Measurements from ENCODE around the gene AKAP12. TPM values are rescaled to one million over a fixed set of nuclear protein-coding genes. Genes with fewer than 3 reads are reported as not detected.

The AKAP12 gene
- total RNA-seq, 4 donors from 2014 or later, result 25.7 to 61.7 (median 53.1) TPM

GRCh38 chr6:151372164-151372563, 132.4 kb downstream of the AKAP12 start:
- 78 to 89% methylated on average over 5 of the region's 5 CpGs for WGBS, 2 donors (ENCODE audit: low coverage in 1 of 2)
- no peaks in the 10 kb centered on the region for H3K9me3 ChIP-seq
- no peak overlapping the region for H3K27ac ChIP-seq
- peaks cover 0 to 9% (median 1%) of the 10 kb centered on the region in 4 donors for H3K4me1 ChIP-seq
- intact Hi-C loops (cut with DNase I; ENCODE audit: low total_unique reads), result loop anchor here (5.0 kb wide), 1 partner anchor 1620 kb away; no protein-coding TSS in a partner anchor
- no peak for TF ChIP-seq POLR2A (IDR thresholded peaks at IDR 0.05)
- TF ChIP-seq EP300 (IDR thresholded peaks at IDR 0.05; ENCODE audit: low read depth), result no peak
- no peak for TF ChIP-seq CTCF (IDR thresholded peaks at IDR 0.05)
- TF ChIP-seq POLR2AphosphoS5 (IDR thresholded peaks at IDR 0.05), result no peak
- H3K4me3 ChIP-seq, result no peak overlapping the region
- DNase-seq, result no peak
- no peaks in the 10 kb centered on the region for H3K27me3 ChIP-seq
- H3K36me3 ChIP-seq, result peaks cover 0 to 8% (median 0%) of the 10 kb centered on the region in 4 donors
- in situ Hi-C loops (cut with MboI; ENCODE audit: low pct_ligation_motif_present in 1 of 4, low pct_unique_long_range_greater_than_20kb in 1 of 4, low sequenced_read_pairs in 3 of 4), result no loop called here

- Histone ChIP-seq H3K27ac (peak overlapping the region in 1 of 4 donors; percentile 3), H3K4me1 (peaks cover 0 to 9% (median 1%) of the 10 kb centered on the region in 4 donors), H3K4me3 (no peak overlapping the region), H3K27me3 (no peaks in the 10 kb centered on the region), H3K36me3 (peaks cover 0 to 8% (median 0%) of the 10 kb centered on the region in 4 donors), H3K9me3 (no peaks in the 10 kb centered on the region)
- intact Hi-C loops (cut with DNase I; ENCODE audit: low total_unique reads) (loop anchor here (5.0 kb wide), 1 partner anchor 1622 kb away; no protein-coding TSS in a partner anchor), in situ Hi-C loops (cut with MboI; ENCODE audit: low pct_ligation_motif_present in 1 of 4, low pct_unique_long_range_greater_than_20kb in 1 of 4, low sequenced_read_pairs in 3 of 4) (no loop called here)
- WGBS, 2 donors (ENCODE audit: low coverage in 1 of 2), result 81 to 96% methylated on average over 3 to 5 of the region's 5 CpGs
- DNase-seq, result no peak
- TF ChIP-seq CTCF (IDR thresholded peaks at IDR 0.05) (no peak), POLR2A (IDR thresholded peaks at IDR 0.05) (no peak), EP300 (IDR thresholded peaks at IDR 0.05; ENCODE audit: low read depth) (no peak), POLR2AphosphoS5 (IDR thresholded peaks at IDR 0.05) (no peak)
Measured at GRCh38 chr6:151374036-151374683, 134.4 kb downstream of the AKAP12 start.

GRCh38 chr6:151375833-151376232, 136.1 kb downstream of the AKAP12 start:
- H3K9me3 ChIP-seq, result no peaks in the 10 kb centered on the region
- no peak for TF ChIP-seq POLR2A (IDR thresholded peaks at IDR 0.05)
- no peak for TF ChIP-seq CTCF (IDR thresholded peaks at IDR 0.05)
- no peak for TF ChIP-seq POLR2AphosphoS5 (IDR thresholded peaks at IDR 0.05)
- no peak for TF ChIP-seq EP300 (IDR thresholded peaks at IDR 0.05; ENCODE audit: low read depth)
- H3K27ac ChIP-seq, result no peak overlapping the region
- H3K27me3 ChIP-seq, result no peaks in the 10 kb centered on the region
- no peak for DNase-seq
- H3K36me3 ChIP-seq, result peaks cover 0 to 8% (median 0%) of the 10 kb centered on the region in 4 donors
- in situ Hi-C loops (cut with MboI; ENCODE audit: low pct_ligation_motif_present in 1 of 4, low pct_unique_long_range_greater_than_20kb in 1 of 4, low sequenced_read_pairs in 3 of 4) (no loop called here), intact Hi-C loops (cut with DNase I; ENCODE audit: low total_unique reads) (no loop called here)
- H3K4me1 ChIP-seq, result peaks cover 4 to 17% (median 7%) of the 10 kb centered on the region in 4 donors
- WGBS, 2 donors (ENCODE audit: low coverage in 1 of 2), result 93 to 95% methylated on average over 2 of the region's 2 CpGs
- no peak overlapping the region for H3K4me3 ChIP-seq

- WGBS, 2 donors (ENCODE audit: low coverage in 1 of 2), result 57 to 66% methylated on average over 1 of the region's 1 CpG
- peaks cover 4 to 19% (median 7%) of the 10 kb centered on the region in 4 donors for H3K4me1 ChIP-seq
- H3K27me3 ChIP-seq, result no peaks in the 10 kb centered on the region
- in situ Hi-C loops (cut with MboI; ENCODE audit: low pct_ligation_motif_present in 1 of 4, low pct_unique_long_range_greater_than_20kb in 1 of 4, low sequenced_read_pairs in 3 of 4) (no loop called here), intact Hi-C loops (cut with DNase I; ENCODE audit: low total_unique reads) (no loop called here)
- peaks cover 0 to 8% (median 0%) of the 10 kb centered on the region in 4 donors for H3K36me3 ChIP-seq
- H3K4me3 ChIP-seq, result no peak overlapping the region
- no peak overlapping the region for H3K27ac ChIP-seq
- no peak for TF ChIP-seq POLR2A (IDR thresholded peaks at IDR 0.05)
- TF ChIP-seq CTCF (IDR thresholded peaks at IDR 0.05), result no peak
- no peak for TF ChIP-seq POLR2AphosphoS5 (IDR thresholded peaks at IDR 0.05)
- no peak for TF ChIP-seq EP300 (IDR thresholded peaks at IDR 0.05; ENCODE audit: low read depth)
- H3K9me3 ChIP-seq, result no peaks in the 10 kb centered on the region
- no peak for DNase-seq
Measured at GRCh38 chr6:151376440-151376839, 136.7 kb downstream of the AKAP12 start.
